Esophagus squamous epithelium (tissue), 5 donors: ENCODE data around the gene ANAPC15. TPM values are rescaled to one million over a fixed set of nuclear protein-coding genes. Genes with fewer than 3 reads are reported as not detected.
A peak's percentile ranks its signal among the peaks of the same experiment; 100 is the strongest.
"Not testable (repeated sequence)": the region's sequence is repeated elsewhere in the genome, so short reads cannot be mapped to it uniquely, and the experiment has no call there.

Experiments
- DNase-seq: peaks from one replicate; lab custom pipeline; 2025; lab: John Stamatoyannopoulos, UW
- H3K27ac ChIP-seq, 4 donors: fragments of 200-600 bp; sonication (generic); one replicate each; pipeline ENCODE4 v1.5.1; 2016 to 2019; ENCODE audit warnings: mild to moderate bottlenecking in 1 of 4
- H3K27me3 ChIP-seq, 4 donors: fragments of 200-600 bp; sonication (generic); 1 replicate in 3 of 4; 2 replicates in 1 of 4; pipeline versions ENCODE4 v1.5.1 to v1.6.0; 2017 to 2021; ENCODE audit warnings: antibody characterized with exemption in 1 of 4
- H3K36me3 ChIP-seq, 3 donors: fragments of 200-600 bp; sonication (generic); one replicate each; pipeline ENCODE4 v1.5.1; 2016 to 2019
- H3K4me1 ChIP-seq, 3 donors: fragments of 200-600 bp; sonication (generic); one replicate each; pipeline ENCODE4 v1.5.1; 2017 to 2019
- H3K4me3 ChIP-seq, 4 donors: fragments of 200-600 bp; sonication (generic); 1 replicate in 3 of 4; 2 replicates in 1 of 4; pipeline ENCODE4 v1.5.1; 2016 to 2019; ENCODE audit warnings: mild to moderate bottlenecking in 2 of 4, moderate library complexity in 1 of 4
- H3K9me3 ChIP-seq, 3 donors: fragments of 200-600 bp; sonication (generic); one replicate each; pipeline ENCODE4 v1.5.1; 2016 to 2019
- POLR2A ChIP-seq, 4 donors: fragments of 450-650 bp; IDR thresholded peaks; one replicate each; pipeline ENCODE4 v1.6.1; 2017; ENCODE audit warnings: antibody characterized with exemption in 4 of 4, mild to moderate bottlenecking in 4 of 4, moderate library complexity in 3 of 4
- WGBS, 2 donors: methylation state at CpG; one replicate each; pipeline ENCODE4 v1.1.5; 2018; 5-methylcytosine and 5-hydroxymethylcytosine counted together
- intact Hi-C: fragments of 100-400 bp; cut with DNase I; formaldehyde crosslinking; loops from one replicate; pipeline ENCODE4 v1.15.0; 2022
- total RNA-seq, 4 donors: library from RNA; depleted of rRNA; stranded (reverse); fragments of >200 nt; gene quantifications; one replicate each; pipeline ENCODE4 v1.1.0, GENCODE V29; 2016
- TF ChIP-seq, protein P1 (sequence below), 6 experiments: fragments of 450-650 bp in 4 of 6; fragments of 200-600 bp in 2 of 6; sonication (generic) in 2 of 6; IDR thresholded peaks; one replicate each; pipeline ENCODE4 v1.5.1; 2016 to 2019; ENCODE audit warnings: antibody characterized with exemption in 6 of 6, mild to moderate bottlenecking in 4 of 6, moderate library complexity in 4 of 6
- donor health status: DM: yes; HTN: yes; CAD: no.

Gene ANAPC15
- total RNA-seq, 4 donors from 2014 or later = 17.7 to 35.3 (median 23.5) TPM

- TF ChIP-seq POLR2A (IDR thresholded peaks at IDR 0.05) = no peak
- TF ChIP-seq, protein P1, sequence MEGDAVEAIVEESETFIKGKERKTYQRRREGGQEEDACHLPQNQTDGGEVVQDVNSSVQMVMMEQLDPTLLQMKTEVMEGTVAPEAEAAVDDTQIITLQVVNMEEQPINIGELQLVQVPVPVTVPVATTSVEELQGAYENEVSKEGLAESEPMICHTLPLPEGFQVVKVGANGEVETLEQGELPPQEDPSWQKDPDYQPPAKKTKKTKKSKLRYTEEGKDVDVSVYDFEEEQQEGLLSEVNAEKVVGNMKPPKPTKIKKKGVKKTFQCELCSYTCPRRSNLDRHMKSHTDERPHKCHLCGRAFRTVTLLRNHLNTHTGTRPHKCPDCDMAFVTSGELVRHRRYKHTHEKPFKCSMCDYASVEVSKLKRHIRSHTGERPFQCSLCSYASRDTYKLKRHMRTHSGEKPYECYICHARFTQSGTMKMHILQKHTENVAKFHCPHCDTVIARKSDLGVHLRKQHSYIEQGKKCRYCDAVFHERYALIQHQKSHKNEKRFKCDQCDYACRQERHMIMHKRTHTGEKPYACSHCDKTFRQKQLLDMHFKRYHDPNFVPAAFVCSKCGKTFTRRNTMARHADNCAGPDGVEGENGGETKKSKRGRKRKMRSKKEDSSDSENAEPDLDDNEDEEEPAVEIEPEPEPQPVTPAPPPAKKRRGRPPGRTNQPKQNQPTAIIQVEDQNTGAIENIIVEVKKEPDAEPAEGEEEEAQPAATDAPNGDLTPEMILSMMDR (IDR thresholded peaks at IDR 0.05) = no peak
- Histone ChIP-seq H3K4me1 (peaks cover 0 to 5% (median 0%) of the 10 kb centered on the region in 3 donors), H3K27me3 (no peaks in the 10 kb centered on the region), H3K27ac (no peak overlapping the region), H3K36me3 (no peaks in the 10 kb centered on the region), H3K4me3 (no peak overlapping the region), H3K9me3 (no peaks in the 10 kb centered on the region)
- intact Hi-C loops = no loop called here
- no peak for DNase-seq
- 64 to 71% methylated on average over 4 of the region's 4 CpGs for WGBS, 2 donors
These were observed 38.4 kb upstream of the ANAPC15 start for GRCh38 chr11:72150882-72151281.

DNA sequence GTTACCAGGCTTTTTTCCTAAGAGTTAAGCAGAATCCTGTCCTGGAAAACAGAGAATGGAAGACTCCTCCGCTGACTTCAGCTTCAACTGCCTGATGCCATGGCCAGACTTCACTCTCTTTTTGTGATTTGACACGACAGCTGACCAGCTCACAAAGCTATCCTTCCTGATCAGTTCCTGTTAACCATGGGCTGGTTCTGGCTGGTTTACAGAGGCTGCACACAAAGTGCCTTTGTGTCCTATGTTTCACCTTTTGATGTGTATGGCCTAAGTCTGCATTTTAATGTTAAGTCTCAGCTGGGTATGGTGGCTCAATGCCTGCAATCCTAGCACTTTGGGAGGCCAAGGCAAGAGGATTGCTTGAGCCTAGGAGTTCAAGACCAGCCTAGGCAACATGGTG lies 34.1 kb upstream of the ANAPC15 start:
- DNase-seq = no peak
- Histone ChIP-seq H3K4me3 (no peak overlapping the region), H3K9me3 (no peaks in the 10 kb centered on the region), H3K27me3 (no peaks in the 10 kb centered on the region), H3K36me3 (no peaks in the 10 kb centered on the region), H3K27ac (no peak overlapping the region), H3K4me1 (peaks cover 0 to 16% (median 1%) of the 10 kb centered on the region in 3 donors)
- WGBS, 2 donors = 44 to 59% methylated on average over 2 of the region's 2 CpGs
- TF ChIP-seq, protein P1 (IDR thresholded peaks at IDR 0.05) = no peak
- no peak for TF ChIP-seq POLR2A (IDR thresholded peaks at IDR 0.05)
- intact Hi-C loops = no loop called here

GRCh38 chr11:72144807-72145565 lies 32.5 kb upstream of the ANAPC15 start:
- no peaks in the 10 kb centered on the region for H3K9me3 ChIP-seq
- no peaks in the 10 kb centered on the region for H3K27me3 ChIP-seq
- 46 to 53% methylated on average over 4 of the region's 4 CpGs for WGBS, 2 donors
- no peak for TF ChIP-seq POLR2A (IDR thresholded peaks at IDR 0.05)
- TF ChIP-seq, protein P1 (IDR thresholded peaks at IDR 0.05) = no peak
- H3K36me3 ChIP-seq = no peaks in the 10 kb centered on the region
- no peak for DNase-seq
- H3K4me1 ChIP-seq = peaks cover 0 to 24% (median 2%) of the 10 kb centered on the region in 3 donors
- H3K27ac ChIP-seq = peak overlapping the region in 1 of 4 donors; percentile 9
- H3K4me3 ChIP-seq = no peak overlapping the region
- intact Hi-C loops = no loop called here

- Histone ChIP-seq H3K4me1 (peaks cover 0 to 31% (median 2%) of the 10 kb centered on the region in 3 donors), H3K27ac (peak overlapping the region in 1 of 4 donors; percentile 10)
- H3K36me3 ChIP-seq, H3K27me3 ChIP-seq, DNase-seq, intact Hi-C loops, H3K4me3 ChIP-seq, H3K9me3 ChIP-seq: not testable (repeated sequence)
- no CpG with 5 or more reads among the region's 1 CpG for WGBS, 2 donors
These were observed 30.0 kb upstream of the ANAPC15 start for GRCh38 chr11:72142543-72142942.

GRCh38 chr11:72142086-72142485 lies 29.6 kb upstream of the ANAPC15 start:
- DNase-seq, H3K9me3 ChIP-seq, H3K4me3 ChIP-seq, H3K27ac ChIP-seq, intact Hi-C loops, H3K27me3 ChIP-seq, H3K36me3 ChIP-seq: not testable (repeated sequence)
- H3K4me1 ChIP-seq = peaks cover 2 to 35% (median 2%) of the 10 kb centered on the region in 3 donors
- 50% methylated on average over 1 of the region's 1 CpG for WGBS, 2 donors

DNA sequence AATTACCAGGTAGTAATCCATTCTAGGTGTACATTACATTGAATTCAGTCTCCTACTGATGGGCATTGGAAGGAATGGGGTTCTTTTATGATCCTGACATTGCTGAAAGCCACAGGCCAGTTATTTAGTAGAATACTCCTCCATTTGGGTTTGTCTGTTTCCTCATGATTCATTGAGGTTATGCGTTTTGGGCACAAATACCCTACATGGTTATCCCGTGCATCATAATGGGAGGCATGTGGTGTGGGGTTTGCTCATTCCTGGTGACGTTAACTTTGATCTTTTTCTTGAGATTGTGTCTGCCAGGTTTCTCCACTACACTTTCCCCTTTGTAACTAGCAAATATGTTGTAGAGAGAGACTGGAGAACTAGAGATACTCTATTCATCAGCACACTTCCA lies 28.6 kb upstream of the ANAPC15 start:
- H3K4me3 ChIP-seq = no peak overlapping the region
- intact Hi-C loops = no loop called here
- peak overlapping the region in 1 of 4 donors; percentile 36 for H3K27ac ChIP-seq
- WGBS, 2 donors = 19 to 26% methylated on average over 3 of the region's 3 CpGs
- H3K4me1 ChIP-seq = peaks cover 4 to 45% (median 7%) of the 10 kb centered on the region in 3 donors
- no peak for DNase-seq
- H3K27me3 ChIP-seq = no peaks in the 10 kb centered on the region
- H3K36me3 ChIP-seq = no peaks in the 10 kb centered on the region
- no peak for TF ChIP-seq POLR2A (IDR thresholded peaks at IDR 0.05)
- TF ChIP-seq, protein P1 (IDR thresholded peaks at IDR 0.05) = no peak
- no peaks in the 10 kb centered on the region for H3K9me3 ChIP-seq
